Endodermal cell (in vitro differentiated cells): ENCODE data around the gene VCX2. TPM values are rescaled to one million over a fixed set of nuclear protein-coding genes. Genes with fewer than 3 reads are reported as not detected.

Source experiments
- DNase-seq: peaks from one replicate; pipeline ENCODE4 v3.0.0-alpha.2; 2017
- H3K27ac ChIP-seq: 2 replicates; pipeline ENCODE4 v1.5.1; 2013; ENCODE audit warnings: mild to moderate bottlenecking, low read depth, low read length, moderate library complexity
- H3K27me3 ChIP-seq: 2 replicates; pipeline ENCODE4 v1.6.1; 2013; ENCODE audit warnings: mild to moderate bottlenecking, low read length, moderate library complexity; ENCODE audit not compliant: insufficient read depth, control insufficient read depth, poor library complexity, severe bottlenecking
- H3K36me3 ChIP-seq: 2 replicates; pipeline ENCODE4 v1.7.0; 2013; ENCODE audit warnings: mild to moderate bottlenecking, low read length, moderate library complexity; ENCODE audit not compliant: control insufficient read depth, insufficient read depth
- H3K4me1 ChIP-seq: one replicate; pipeline ENCODE4 v1.7.0; 2013; ENCODE audit warnings: low read length; ENCODE audit not compliant: control insufficient read depth, insufficient read depth
- H3K4me3 ChIP-seq: 2 replicates; pipeline ENCODE4 v1.5.1; 2013; ENCODE audit warnings: mild to moderate bottlenecking, low read length, moderate library complexity
- H3K9ac ChIP-seq: 2 replicates; pipeline ENCODE4 v1.6.1; 2013; ENCODE audit warnings: mild to moderate bottlenecking, low read length, moderate library complexity; ENCODE audit not compliant: poor library complexity, severe bottlenecking; ENCODE audit errors: extremely low read depth
- H3K9me3 ChIP-seq: 2 replicates; pipeline ENCODE4 v1.6.1; 2013; ENCODE audit warnings: mild to moderate bottlenecking, low read length, moderate library complexity; ENCODE audit not compliant: control insufficient read depth
- H3K27ac Mint-ChIP-seq: 2 replicates; pipeline ENCODE4 v1.8.0; 2020; ENCODE audit warnings: mixed read lengths
- H3K27me3 Mint-ChIP-seq: 2 replicates; pipeline ENCODE4 v1.8.0; 2021; ENCODE audit warnings: mild to moderate bottlenecking, mixed read lengths; ENCODE audit not compliant: insufficient read depth
- H3K36me3 Mint-ChIP-seq: 2 replicates; pipeline ENCODE4 v1.8.0; 2020; ENCODE audit warnings: low read depth, mixed read lengths
- H3K4me1 Mint-ChIP-seq: 2 replicates; pipeline ENCODE4 v1.8.0; 2020; ENCODE audit warnings: mixed read lengths
- H3K4me3 Mint-ChIP-seq: 2 replicates; pipeline ENCODE4 v1.8.0; 2020; ENCODE audit warnings: mild to moderate bottlenecking, moderate library complexity, mixed read lengths
- H3K9me3 Mint-ChIP-seq: 2 replicates; pipeline ENCODE4 v1.8.0; 2020; ENCODE audit warnings: mild to moderate bottlenecking, mixed read lengths
- WGBS, 2 experiments: methylation state at CpG; one replicate each; pipeline versions ENCODE4 v1.1.5 to v1.1.7; 2013; ENCODE audit warnings: missing lambda C conversion rate in 2 of 2, mixed read lengths in 1 of 2; ENCODE audit not compliant: insufficient coverage in 1 of 2, insufficient read length in 1 of 2; 5-methylcytosine and 5-hydroxymethylcytosine counted together
- total RNA-seq, 2 donors: library from RNA; stranded (reverse); fragmentation: NEBNext Ultra II Directional in 1 of 2; extraction: Animal tissue kit (Norgen Biotek cat#: 25700) in 1 of 2; gene quantifications; 2 replicates in 1 of 2; 3 replicates in 1 of 2; pipeline ENCODE4 v1.2.1, GENCODE V29; 2021
- TF ChIP-seq, protein P1 (sequence below): fragments of 200-600 bp; sonication (generic); conservative IDR thresholded peaks from 2 replicates; pipeline ENCODE4 v1.5.0; 2021; ENCODE audit warnings: antibody characterized with exemption, mild to moderate bottlenecking

Gene VCX2
- total RNA-seq, 2 donors from 2014 or later = not detected

DNA sequence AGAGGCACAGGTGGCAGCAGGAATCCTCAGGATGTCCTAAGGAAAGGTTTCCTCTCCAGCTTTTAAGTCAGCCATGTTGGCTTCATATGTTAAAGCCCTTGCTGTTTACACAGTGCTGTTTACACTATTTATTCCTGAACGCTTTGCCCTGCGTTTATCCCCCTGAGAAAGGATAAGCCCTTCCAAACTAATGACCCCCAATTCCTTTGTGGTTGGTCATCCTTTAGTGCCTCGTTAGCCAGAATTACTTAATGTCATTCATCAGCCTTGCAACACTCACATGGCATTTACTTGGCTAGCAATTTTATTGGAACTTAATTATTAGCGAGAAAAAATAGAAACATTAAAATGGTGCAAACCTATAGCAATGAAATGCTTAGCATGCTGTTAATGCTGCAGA is 23.8 kb downstream of the VCX2 start:
- Mint-ChIP-seq H3K27ac (no peak overlapping the region), H3K9me3 (peaks cover 13% of the 10 kb centered on the region), H3K36me3 (no peaks in the 10 kb centered on the region), H3K4me1 (peaks cover 7% of the 10 kb centered on the region), H3K27me3 (no peaks in the 10 kb centered on the region), H3K4me3 (no peak overlapping the region)
- 54 to 71% methylated on average over 2 to 4 of the region's 4 CpGs for WGBS, 2 experiments
- Histone ChIP-seq H3K9ac (no peak overlapping the region), H3K4me1 (no peaks in the 10 kb centered on the region), H3K36me3 (no peaks in the 10 kb centered on the region), H3K27ac (no peak overlapping the region), H3K4me3 (no peak overlapping the region), H3K9me3 (no peaks in the 10 kb centered on the region), H3K27me3 (no peaks in the 10 kb centered on the region)
- no peak for DNase-seq
- TF ChIP-seq, protein P1, sequence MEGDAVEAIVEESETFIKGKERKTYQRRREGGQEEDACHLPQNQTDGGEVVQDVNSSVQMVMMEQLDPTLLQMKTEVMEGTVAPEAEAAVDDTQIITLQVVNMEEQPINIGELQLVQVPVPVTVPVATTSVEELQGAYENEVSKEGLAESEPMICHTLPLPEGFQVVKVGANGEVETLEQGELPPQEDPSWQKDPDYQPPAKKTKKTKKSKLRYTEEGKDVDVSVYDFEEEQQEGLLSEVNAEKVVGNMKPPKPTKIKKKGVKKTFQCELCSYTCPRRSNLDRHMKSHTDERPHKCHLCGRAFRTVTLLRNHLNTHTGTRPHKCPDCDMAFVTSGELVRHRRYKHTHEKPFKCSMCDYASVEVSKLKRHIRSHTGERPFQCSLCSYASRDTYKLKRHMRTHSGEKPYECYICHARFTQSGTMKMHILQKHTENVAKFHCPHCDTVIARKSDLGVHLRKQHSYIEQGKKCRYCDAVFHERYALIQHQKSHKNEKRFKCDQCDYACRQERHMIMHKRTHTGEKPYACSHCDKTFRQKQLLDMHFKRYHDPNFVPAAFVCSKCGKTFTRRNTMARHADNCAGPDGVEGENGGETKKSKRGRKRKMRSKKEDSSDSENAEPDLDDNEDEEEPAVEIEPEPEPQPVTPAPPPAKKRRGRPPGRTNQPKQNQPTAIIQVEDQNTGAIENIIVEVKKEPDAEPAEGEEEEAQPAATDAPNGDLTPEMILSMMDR = no peak

GRCh38 chrX:8144925-8145324 is 26.1 kb downstream of the VCX2 start:
- H3K4me1 Mint-ChIP-seq = peaks cover 7% of the 10 kb centered on the region
- H3K27ac Mint-ChIP-seq = no peak overlapping the region
- H3K27me3 ChIP-seq = no peaks in the 10 kb centered on the region
- H3K36me3 Mint-ChIP-seq = no peaks in the 10 kb centered on the region
- no peaks in the 10 kb centered on the region for H3K9me3 ChIP-seq
- no peak overlapping the region for H3K4me3 ChIP-seq
- H3K9ac ChIP-seq = no peak overlapping the region
- H3K4me3 Mint-ChIP-seq = no peak overlapping the region
- 95% methylated on average over 24 of the region's 24 CpGs; no CpG with 5 or more reads in 1 of the 2 experiments for WGBS, 2 experiments
- no peaks in the 10 kb centered on the region for H3K36me3 ChIP-seq
- TF ChIP-seq, protein P1 = no peak
- peaks cover 10% of the 10 kb centered on the region for H3K9me3 Mint-ChIP-seq
- H3K27ac ChIP-seq = no peak overlapping the region
- H3K27me3 Mint-ChIP-seq = no peaks in the 10 kb centered on the region
- no peaks in the 10 kb centered on the region for H3K4me1 ChIP-seq
- no peak for DNase-seq

DNA sequence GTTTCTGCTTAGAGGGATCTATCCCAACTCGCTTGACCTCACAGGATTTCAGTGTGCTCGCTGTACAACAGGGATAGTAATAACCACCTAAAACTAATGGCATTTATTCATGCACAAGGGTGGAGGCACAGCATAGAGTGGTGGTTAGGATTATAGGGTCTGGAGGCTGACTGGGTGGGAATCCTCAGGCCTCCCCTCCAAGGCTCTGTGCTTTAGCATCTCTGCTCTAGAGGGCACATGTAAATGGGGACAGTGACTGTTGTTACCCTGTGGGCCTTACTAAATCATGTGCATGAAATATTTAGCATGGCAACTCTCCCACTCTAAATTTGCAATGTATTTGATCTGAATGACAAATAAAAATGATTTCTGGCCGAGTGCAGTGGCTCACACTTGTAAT is 29.2 kb downstream of the VCX2 start:
- H3K4me3 Mint-ChIP-seq = no peak overlapping the region
- TF ChIP-seq, protein P1 = no peak
- H3K9me3 Mint-ChIP-seq = peaks cover 12% of the 10 kb centered on the region
- no peaks in the 10 kb centered on the region for H3K9me3 ChIP-seq
- no peak overlapping the region for H3K27ac Mint-ChIP-seq
- no peaks in the 10 kb centered on the region for H3K4me1 ChIP-seq
- H3K36me3 Mint-ChIP-seq = no peaks in the 10 kb centered on the region
- H3K4me3 ChIP-seq = no peak overlapping the region
- no peak for DNase-seq
- H3K27me3 ChIP-seq = no peaks in the 10 kb centered on the region
- no peak overlapping the region for H3K9ac ChIP-seq
- H3K4me1 Mint-ChIP-seq = peaks cover 6% of the 10 kb centered on the region
- no peaks in the 10 kb centered on the region for H3K36me3 ChIP-seq
- H3K27ac ChIP-seq = no peak overlapping the region
- H3K27me3 Mint-ChIP-seq = no peaks in the 10 kb centered on the region
- 94 to 100% methylated on average over 1 to 3 of the region's 3 CpGs for WGBS, 2 experiments
